Caco-2 (cell line): ENCODE data around the gene BPIFB6. TPM values are rescaled to one million over a fixed set of nuclear protein-coding genes. Genes with fewer than 3 reads are reported as not detected.

Experiments
- BruUV-seq: library from RNA; stranded (reverse); fragments of 400-500 nt; replicated peaks from 2 replicates; lab custom pipeline; 2021; lab: Mats Ljungman, UMichigan
- CTCF ChIA-PET: fragments of 300-600 bp; sonication (Branson Sonifier 250); formaldehyde crosslinking; loops from one replicate; lab custom pipeline; 2022; ENCODE audit warnings: antibody characterized with exemption; lab: Charles Lee
- POLR2A ChIA-PET: fragments of 300-600 bp; sonication (Branson Sonifier 250); formaldehyde crosslinking; loops from one replicate; lab custom pipeline; 2022; ENCODE audit warnings: antibody characterized with exemption; lab: Charles Lee
- DNase-seq, 2 experiments: peaks; one replicate each; pipeline versions ENCODE4 v3.0.0 to v3.0.0-alpha.2; 2020 to 2022
- H3K27me3 ChIP-seq: replicated peaks from 2 replicates; pipeline ENCODE4 v1.6.0; 2011; ENCODE audit warnings: low read length; ENCODE audit not compliant: control insufficient read depth, insufficient read depth
- H3K36me3 ChIP-seq: 2 replicates; pipeline ENCODE4 v1.5.1; 2011; ENCODE audit warnings: low read length; ENCODE audit not compliant: control insufficient read depth, insufficient read depth
- H3K4me1 ChIP-seq: fragments of 250-450 bp; sonication (Bioruptor Pico); 2 replicates; pipeline ENCODE4 v1.5.1; 2020; ENCODE audit warnings: mild to moderate bottlenecking
- H3K4me3 ChIP-seq: 2 replicates; pipeline ENCODE4 v1.5.1; 2011; ENCODE audit warnings: low read depth, mild to moderate bottlenecking, control low read depth, low read length
- H3K9me3 ChIP-seq: fragments of 250-450 bp; sonication (Bioruptor Pico); 2 replicates; pipeline ENCODE4 v1.5.1; 2020; ENCODE audit warnings: mild to moderate bottlenecking, moderate library complexity
- H3K27ac Mint-ChIP-seq: one replicate; pipeline ENCODE4 v1.8.0; 2022; ENCODE audit warnings: mixed read lengths; ENCODE audit not compliant: unreplicated experiment
- H3K27me3 Mint-ChIP-seq: one replicate; pipeline ENCODE4 v1.8.0; 2022; ENCODE audit warnings: mixed read lengths; ENCODE audit not compliant: insufficient read depth, unreplicated experiment
- H3K36me3 Mint-ChIP-seq: one replicate; pipeline ENCODE4 v1.8.0; 2022; ENCODE audit warnings: mild to moderate bottlenecking, mixed read lengths; ENCODE audit not compliant: insufficient read depth, unreplicated experiment
- H3K4me1 Mint-ChIP-seq: one replicate; pipeline ENCODE4 v1.8.0; 2022; ENCODE audit warnings: low read depth, mixed read lengths; ENCODE audit not compliant: unreplicated experiment
- H3K4me3 Mint-ChIP-seq: one replicate; pipeline ENCODE4 v1.8.0; 2022; ENCODE audit warnings: mild to moderate bottlenecking, moderate library complexity, mixed read lengths; ENCODE audit not compliant: unreplicated experiment
- H3K9me3 Mint-ChIP-seq: one replicate; pipeline ENCODE4 v1.8.0; 2022; ENCODE audit warnings: mixed read lengths; ENCODE audit not compliant: unreplicated experiment
- CTCF ChIP-seq, 2 experiments: fragments of 200-600 bp in 1 of 2; IDR thresholded peaks; 1 replicate in 1 of 2; 2 replicates in 1 of 2; pipeline versions ENCODE4 v1.5.1 to v1.8.0; 2011 to 2022; ENCODE audit warnings: antibody characterized with exemption in 1 of 2, control low read depth in 1 of 2, inconsistent platforms in 1 of 2, low read depth in 1 of 2, low read length in 1 of 2, mild to moderate bottlenecking in 1 of 2, moderate library complexity in 1 of 2; ENCODE audit not compliant: insufficient read depth in 1 of 2, severe bottlenecking in 1 of 2, unreplicated experiment in 1 of 2
- intact Hi-C: fragments of 100-400 bp; cut with micrococcal nuclease; formaldehyde crosslinking; loops from one replicate; pipeline ENCODE4 v1.10.0; 2022; ENCODE audit not compliant: unreplicated experiment
- total RNA-seq: library from RNA; stranded (reverse); gene quantifications from 2 replicates; pipeline ENCODE4 v1.2.3, GENCODE V29; 2022

BPIFB6 gene
- total RNA-seq, 1 experiment from 2014 or later, result not detected

GRCh38 chr20:32989507-32990283 is 41.8 kb upstream of the BPIFB6 start:
- no peak for DNase-seq
- Histone ChIP-seq H3K36me3 (no peaks in the 10 kb centered on the region), H3K4me1 (no peaks in the 10 kb centered on the region), H3K9me3 (no peaks in the 10 kb centered on the region), H3K4me3 (no peak overlapping the region), H3K27me3 (no peaks in the 10 kb centered on the region)
- no peak overlapping the region for H3K4me3 Mint-ChIP-seq
- peaks cover 4% of the 10 kb centered on the region for H3K27me3 Mint-ChIP-seq
- intact Hi-C loops, result no loop called here
- no peaks in the 10 kb centered on the region for H3K36me3 Mint-ChIP-seq
- POLR2A ChIA-PET, result no interaction called here
- no peak for TF ChIP-seq CTCF (IDR thresholded peaks at IDR 0.05; ENCODE audit: insufficient read depth in 1 of 2, low read depth in 1 of 2, low read length in 1 of 2, severe bottlenecking in 1 of 2, unreplicated experiment in 1 of 2)
- no peak overlapping the region for H3K27ac Mint-ChIP-seq
- H3K4me1 Mint-ChIP-seq, result no peaks in the 10 kb centered on the region
- BruUV-seq, result no TSS peak
- CTCF ChIA-PET, result interaction anchor here (0.6 kb wide), 1 partner anchor 725 kb away, joined by 3 read pairs; no protein-coding TSS in a partner anchor
- H3K9me3 Mint-ChIP-seq, result peaks cover 9% of the 10 kb centered on the region

GRCh38 chr20:32990426-32990825 is 41.0 kb upstream of the BPIFB6 start:
- ChIA-PET POLR2A (no interaction called here), CTCF (interaction anchor here (0.6 kb wide), 1 partner anchor 725 kb away, joined by 3 read pairs; no protein-coding TSS in a partner anchor)
- Histone ChIP-seq H3K36me3 (no peaks in the 10 kb centered on the region), H3K4me3 (no peak overlapping the region), H3K27me3 (no peaks in the 10 kb centered on the region), H3K9me3 (peaks cover 7% of the 10 kb centered on the region), H3K4me1 (no peaks in the 10 kb centered on the region)
- no peak for DNase-seq
- no peaks in the 10 kb centered on the region for H3K36me3 Mint-ChIP-seq
- H3K27me3 Mint-ChIP-seq, result peaks cover 6% of the 10 kb centered on the region
- no peak for TF ChIP-seq CTCF (IDR thresholded peaks at IDR 0.05; ENCODE audit: insufficient read depth in 1 of 2, low read depth in 1 of 2, low read length in 1 of 2, severe bottlenecking in 1 of 2, unreplicated experiment in 1 of 2)
- no peak overlapping the region for H3K27ac Mint-ChIP-seq
- H3K9me3 Mint-ChIP-seq, result peaks cover 15% of the 10 kb centered on the region
- intact Hi-C loops, result no loop called here
- H3K4me1 Mint-ChIP-seq, result no peaks in the 10 kb centered on the region
- H3K4me3 Mint-ChIP-seq, result no peak overlapping the region
- no TSS peak for BruUV-seq

- peaks cover 6% of the 10 kb centered on the region for H3K27me3 Mint-ChIP-seq
- CTCF ChIA-PET, result no interaction called here
These were observed 40.1 kb upstream of the BPIFB6 start for GRCh38 chr20:32991383-32991782.

More at GRCh38 chr20:32991383-32991782, 40.1 kb upstream of the BPIFB6 start:
- BruUV-seq, result no TSS peak
- Mint-ChIP-seq H3K27ac (no peak overlapping the region), H3K9me3 (peaks cover 15% of the 10 kb centered on the region), H3K4me1 (no peaks in the 10 kb centered on the region), H3K4me3 (no peak overlapping the region), H3K36me3 (no peaks in the 10 kb centered on the region)
- TF ChIP-seq CTCF (IDR thresholded peaks at IDR 0.05; ENCODE audit: insufficient read depth in 1 of 2, low read depth in 1 of 2, low read length in 1 of 2, severe bottlenecking in 1 of 2, unreplicated experiment in 1 of 2), result no peak
- no peak overlapping the region for H3K4me3 ChIP-seq
- no peak for DNase-seq
- POLR2A ChIA-PET, result no interaction called here
- peaks cover 7% of the 10 kb centered on the region for H3K9me3 ChIP-seq
- no peaks in the 10 kb centered on the region for H3K36me3 ChIP-seq
- intact Hi-C loops, result no loop called here
- H3K27me3 ChIP-seq, result no peaks in the 10 kb centered on the region
- H3K4me1 ChIP-seq, result no peaks in the 10 kb centered on the region
